Measurements from ENCODE around the gene CBX8. TPM values are rescaled to one million over a fixed set of nuclear protein-coding genes. Genes with fewer than 3 reads are reported as not detected.

CBX8 gene
- total RNA-seq, 1 donor from 2014 or later, result 2.7 TPM

DNA sequence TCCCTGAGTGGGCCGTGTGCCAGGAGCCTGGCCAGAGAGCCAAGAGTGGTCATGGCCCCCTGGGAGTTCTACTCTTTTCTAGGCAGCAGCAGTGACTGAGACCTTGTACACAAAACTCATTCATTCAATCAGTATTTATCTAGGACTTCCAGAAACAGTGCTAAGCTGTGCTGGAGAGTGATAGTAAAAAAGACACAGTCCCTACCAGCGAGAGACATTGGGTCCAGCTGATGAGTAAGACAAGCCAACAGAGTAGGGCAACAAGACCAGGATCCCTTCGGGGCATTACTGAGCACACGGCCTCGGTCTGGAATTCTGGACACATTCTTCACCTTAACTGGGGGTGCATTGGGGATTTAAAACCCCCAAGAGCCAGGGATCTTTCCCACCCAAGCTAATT is 22.2 kb upstream of the CBX8 start:
- TF ChIP-seq, protein P1, sequence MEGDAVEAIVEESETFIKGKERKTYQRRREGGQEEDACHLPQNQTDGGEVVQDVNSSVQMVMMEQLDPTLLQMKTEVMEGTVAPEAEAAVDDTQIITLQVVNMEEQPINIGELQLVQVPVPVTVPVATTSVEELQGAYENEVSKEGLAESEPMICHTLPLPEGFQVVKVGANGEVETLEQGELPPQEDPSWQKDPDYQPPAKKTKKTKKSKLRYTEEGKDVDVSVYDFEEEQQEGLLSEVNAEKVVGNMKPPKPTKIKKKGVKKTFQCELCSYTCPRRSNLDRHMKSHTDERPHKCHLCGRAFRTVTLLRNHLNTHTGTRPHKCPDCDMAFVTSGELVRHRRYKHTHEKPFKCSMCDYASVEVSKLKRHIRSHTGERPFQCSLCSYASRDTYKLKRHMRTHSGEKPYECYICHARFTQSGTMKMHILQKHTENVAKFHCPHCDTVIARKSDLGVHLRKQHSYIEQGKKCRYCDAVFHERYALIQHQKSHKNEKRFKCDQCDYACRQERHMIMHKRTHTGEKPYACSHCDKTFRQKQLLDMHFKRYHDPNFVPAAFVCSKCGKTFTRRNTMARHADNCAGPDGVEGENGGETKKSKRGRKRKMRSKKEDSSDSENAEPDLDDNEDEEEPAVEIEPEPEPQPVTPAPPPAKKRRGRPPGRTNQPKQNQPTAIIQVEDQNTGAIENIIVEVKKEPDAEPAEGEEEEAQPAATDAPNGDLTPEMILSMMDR (IDR thresholded peaks at IDR 0.05; ENCODE audit: insufficient read depth, low read length, poor library complexity, severe bottlenecking), result no peak
- DNase-seq (ENCODE audit: low read depth), result no peak
- H3K27me3 ChIP-seq (ENCODE audit: control insufficient read depth, insufficient read depth, low read length), result peaks cover 53% of the 10 kb centered on the region
- H3K4me3 ChIP-seq (ENCODE audit: low read depth, low read length), result no peak overlapping the region
- no peaks in the 10 kb centered on the region for H3K36me3 ChIP-seq (ENCODE audit: control insufficient read depth, insufficient read depth, low read length)

DNA sequence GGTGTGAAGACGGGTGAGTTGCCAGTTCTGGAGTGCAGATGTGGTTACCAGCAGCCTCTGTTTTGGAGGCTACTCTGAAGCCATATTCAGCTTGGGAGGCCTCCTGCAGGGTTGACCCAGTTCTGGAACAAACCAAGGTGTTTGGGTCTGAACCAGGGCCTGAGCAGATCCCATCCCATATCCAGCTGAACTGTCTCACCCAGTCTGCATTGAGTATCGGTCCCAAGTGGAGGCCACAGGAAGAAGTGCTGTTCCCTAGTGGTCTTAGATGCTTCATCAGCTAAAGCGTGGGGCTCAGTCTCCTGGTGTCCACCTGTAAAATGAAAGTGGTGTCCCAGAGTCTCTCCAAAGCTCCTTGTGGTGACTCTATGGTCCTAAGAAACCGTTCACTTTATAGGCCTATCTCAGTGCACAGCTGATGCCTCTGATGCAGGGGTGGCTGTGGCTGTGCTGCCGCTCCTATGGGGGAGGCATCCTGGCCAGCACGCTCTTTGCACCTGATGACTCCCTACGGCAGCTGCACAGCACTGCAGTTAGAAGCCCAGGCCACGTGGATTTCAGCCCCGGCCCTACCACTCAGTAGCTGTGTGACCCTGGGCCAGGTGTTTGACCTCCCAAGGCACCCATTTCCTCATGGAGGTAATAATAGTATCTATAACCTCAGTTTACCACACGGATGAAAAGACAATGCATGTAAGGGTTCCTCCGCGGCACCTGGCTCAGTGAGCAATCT is 21.3 kb upstream of the CBX8 start:
- no peak overlapping the region for H3K4me3 ChIP-seq (ENCODE audit: low read depth, low read length)
- H3K27me3 ChIP-seq (ENCODE audit: control insufficient read depth, insufficient read depth, low read length), result peaks cover 58% of the 10 kb centered on the region
- H3K36me3 ChIP-seq (ENCODE audit: control insufficient read depth, insufficient read depth, low read length), result no peaks in the 10 kb centered on the region
- TF ChIP-seq, protein P1 (IDR thresholded peaks at IDR 0.05; ENCODE audit: insufficient read depth, low read length, poor library complexity, severe bottlenecking), result no peak
- DNase-seq (ENCODE audit: low read depth), result no peak

DNA sequence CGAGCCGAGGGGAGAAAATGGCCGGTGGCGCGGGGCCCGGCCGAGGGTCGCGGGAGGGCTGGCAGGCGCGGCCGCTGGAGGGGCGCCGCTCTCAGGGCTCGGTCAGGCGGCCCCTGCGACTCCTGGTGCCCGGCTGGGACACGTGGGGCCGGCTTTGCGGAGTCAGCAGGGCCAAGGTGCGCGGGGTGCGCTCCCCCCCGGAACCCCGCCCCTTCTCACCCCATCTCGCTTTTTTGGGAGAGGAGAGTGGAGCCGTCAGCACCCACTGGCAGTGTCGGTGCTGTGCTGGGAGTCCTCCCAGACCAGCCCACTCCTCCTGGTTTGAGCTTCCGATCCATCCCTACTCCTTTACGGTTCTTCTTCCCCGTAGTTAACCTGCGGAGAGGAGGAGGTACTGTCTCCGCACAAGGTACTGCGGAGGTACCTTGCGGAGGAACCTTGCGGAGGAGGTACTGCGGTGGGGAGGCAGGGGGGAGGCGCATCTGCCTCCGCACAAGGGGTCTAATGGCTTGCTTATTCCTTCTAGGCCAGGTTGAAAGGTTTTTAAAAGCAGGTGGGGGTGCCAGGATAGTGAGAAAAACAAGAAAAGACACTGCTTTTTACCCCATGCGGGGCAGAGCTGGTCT is 19.1 kb upstream of the CBX8 start:
- TF ChIP-seq, protein P1 (IDR thresholded peaks at IDR 0.05; ENCODE audit: insufficient read depth, low read length, poor library complexity, severe bottlenecking), result no peak
- DNase-seq (ENCODE audit: low read depth), result no peak
- Histone ChIP-seq H3K4me3 (ENCODE audit: low read depth, low read length) (no peak overlapping the region), H3K27me3 (ENCODE audit: control insufficient read depth, insufficient read depth, low read length) (peaks cover 79% of the 10 kb centered on the region), H3K36me3 (ENCODE audit: control insufficient read depth, insufficient read depth, low read length) (no peaks in the 10 kb centered on the region)

DNA sequence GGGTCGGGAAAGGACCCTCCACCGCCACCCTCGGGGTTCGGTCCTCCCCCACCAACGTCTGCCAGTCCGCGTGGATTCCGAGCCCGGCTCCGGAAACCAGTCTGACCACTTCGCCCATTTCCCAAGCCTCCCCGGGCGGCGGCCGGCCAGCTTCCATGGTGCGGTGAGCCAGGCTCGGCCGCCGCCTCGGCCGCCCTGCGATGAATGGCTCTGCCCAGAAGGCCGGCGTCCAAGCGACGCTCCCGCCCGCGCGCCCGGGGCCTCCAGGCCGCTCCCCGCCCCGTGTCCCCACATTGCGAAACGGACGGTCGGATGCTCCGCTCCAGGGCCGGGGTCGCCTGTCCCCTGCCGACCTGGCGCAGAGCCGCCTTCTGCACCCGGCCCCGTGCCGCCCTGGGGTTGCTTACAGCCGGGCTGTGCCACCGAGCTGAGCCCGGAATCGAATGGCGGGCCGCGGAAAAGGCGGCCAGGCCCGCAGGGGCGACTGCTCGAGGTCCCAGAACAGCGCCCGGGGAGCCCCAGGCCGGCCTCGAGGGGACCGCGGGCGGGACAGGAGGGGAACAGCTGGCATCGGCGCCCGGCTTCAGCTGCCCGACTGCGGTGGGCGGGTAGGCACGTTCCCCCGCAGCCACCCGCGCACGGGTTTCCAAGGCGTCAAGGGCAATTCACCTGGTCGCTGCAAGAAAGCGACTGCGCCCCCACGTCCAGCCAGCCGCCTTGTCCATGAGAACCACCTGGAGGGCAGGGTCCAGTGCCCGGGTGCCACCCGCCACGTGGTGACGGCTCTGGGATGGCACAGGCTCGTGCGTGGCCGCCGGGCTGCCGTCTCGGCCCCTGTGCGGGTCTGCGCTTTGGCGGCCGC is 18.3 kb upstream of the CBX8 start:
- Histone ChIP-seq H3K4me3 (ENCODE audit: low read depth, low read length) (no peak overlapping the region), H3K27me3 (ENCODE audit: control insufficient read depth, insufficient read depth, low read length) (peaks cover 86% of the 10 kb centered on the region), H3K36me3 (ENCODE audit: control insufficient read depth, insufficient read depth, low read length) (no peaks in the 10 kb centered on the region)
- TF ChIP-seq, protein P1 (IDR thresholded peaks at IDR 0.05; ENCODE audit: insufficient read depth, low read length, poor library complexity, severe bottlenecking), result no peak
- no peak for DNase-seq (ENCODE audit: low read depth)

GRCh38 chr17:79814127-79814973 is 17.5 kb upstream of the CBX8 start:
- TF ChIP-seq, protein P1 (IDR thresholded peaks at IDR 0.05; ENCODE audit: insufficient read depth, low read length, poor library complexity, severe bottlenecking), result no peak
- Histone ChIP-seq H3K36me3 (ENCODE audit: control insufficient read depth, insufficient read depth, low read length) (no peaks in the 10 kb centered on the region), H3K27me3 (ENCODE audit: control insufficient read depth, insufficient read depth, low read length) (peaks cover 87% of the 10 kb centered on the region), H3K4me3 (ENCODE audit: low read depth, low read length) (no peak overlapping the region)
- no peak for DNase-seq (ENCODE audit: low read depth)
